Transverse colon (tissue), 4 donors: Measurements from ENCODE around the gene NCAPG. TPM values are rescaled to one million over a fixed set of nuclear protein-coding genes. Genes with fewer than 3 reads are reported as not detected.

Experiments used
- DNase-seq: peaks from one replicate; pipeline ENCODE4 v3.0.0-alpha.2; 2019
- H3K27ac ChIP-seq, 4 donors: fragments of 200-600 bp; sonication (generic); 2 replicates each; pipeline ENCODE4 v1.5.1; 2016 to 2018; ENCODE audit warnings: inconsistent platforms in 4 of 4
- H3K27me3 ChIP-seq: fragments of 200-600 bp; sonication (generic); 2 replicates; pipeline ENCODE4 v1.5.1; 2017; ENCODE audit warnings: inconsistent platforms
- H3K36me3 ChIP-seq, 4 donors: fragments of 200-600 bp; sonication (generic); 2 replicates each; pipeline ENCODE4 v1.5.1; 2017 to 2019; ENCODE audit warnings: inconsistent platforms in 4 of 4
- H3K4me1 ChIP-seq, 4 donors: fragments of 200-600 bp; sonication (generic); 2 replicates each; pipeline ENCODE4 v1.5.1; 2017 to 2020; ENCODE audit warnings: inconsistent platforms in 4 of 4
- H3K4me3 ChIP-seq, 4 donors: fragments of 200-600 bp; sonication (generic); 1 replicate in 1 of 4; 2 replicates in 3 of 4; pipeline versions ENCODE4 v1.5.1 to v1.6.1; 2017 to 2019; ENCODE audit warnings: inconsistent platforms in 4 of 4
- H3K9me3 ChIP-seq, 2 donors: fragments of 200-600 bp; sonication (generic); 2 replicates each; pipeline ENCODE4 v1.5.1; 2017 to 2019; ENCODE audit warnings: inconsistent platforms in 2 of 2
- CTCF ChIP-seq, 5 experiments: fragments of 200-600 bp in 3 of 5; fragments of 450-650 bp in 2 of 5; sonication (generic) in 3 of 5; IDR thresholded peaks; 1 replicate in 2 of 5; 2 replicates in 3 of 5; pipeline ENCODE4 v1.5.1; 2016 to 2017; ENCODE audit warnings: antibody characterized with exemption in 5 of 5, inconsistent platforms in 3 of 5, mild to moderate bottlenecking in 2 of 5, moderate library complexity in 1 of 5
- EP300 ChIP-seq: sonication (generic); formaldehyde crosslinking; IDR thresholded peaks from one replicate; pipeline ENCODE4 v1.6.1; 2017; ENCODE audit warnings: antibody characterized with exemption, low read depth
- POLR2A ChIP-seq: fragments of 450-650 bp; IDR thresholded peaks from one replicate; pipeline ENCODE4 v1.6.1; 2016; ENCODE audit warnings: antibody characterized with exemption, mild to moderate bottlenecking, moderate library complexity
- POLR2AphosphoS5 ChIP-seq, 3 donors: sonication (generic); formaldehyde crosslinking; IDR thresholded peaks; one replicate each; pipeline ENCODE4 v1.6.1; 2016; ENCODE audit warnings: antibody characterized with exemption in 3 of 3
- WGBS, 2 donors: methylation state at CpG; one replicate each; pipeline ENCODE4 v1.1.5; 2018; ENCODE audit warnings: low coverage in 1 of 2; 5-methylcytosine and 5-hydroxymethylcytosine counted together
- in situ Hi-C, 4 donors: fragments of 200-750 bp; cut with MboI; loops; one replicate each; pipeline versions ENCODE4 v1.15.0 to v1.15.1; 2017; ENCODE audit warnings: low sequenced_read_pairs in 3 of 4, low pct_ligation_motif_present in 1 of 4, low pct_unique_long_range_greater_than_20kb in 1 of 4
- intact Hi-C: fragments of 100-400 bp; cut with DNase I; formaldehyde crosslinking; loops from one replicate; pipeline ENCODE4 v1.15.1; 2023; ENCODE audit warnings: low total_unique reads
- total RNA-seq, 4 donors: library from RNA; depleted of rRNA; stranded (reverse); fragments of >200 nt; gene quantifications; one replicate each; pipeline ENCODE4 v1.1.0, GENCODE V29; 2016

NCAPG gene
- total RNA-seq, 4 donors from 2014 or later = 0.48 to 3.2 (median 0.96) TPM; not detected in 1

GRCh38 chr4:17786567-17786966 lies 24.2 kb upstream of the NCAPG start:
- WGBS, 2 donors = 59 to 67% methylated on average over 4 to 5 of the region's 5 CpGs

GRCh38 chr4:17787315-17787714 lies 23.5 kb upstream of the NCAPG start:
- H3K9me3 ChIP-seq = no peaks in the 10 kb centered on the region
- no peaks in the 10 kb centered on the region for H3K36me3 ChIP-seq
- 78 to 92% methylated on average over 5 of the region's 5 CpGs for WGBS, 2 donors
- TF ChIP-seq EP300 (no peak), POLR2AphosphoS5 (IDR thresholded peaks at IDR 0.05) (no peak), POLR2A (no peak), CTCF (IDR thresholded peaks at IDR 0.05) (no peak)
- peaks cover 4% of the 10 kb centered on the region for H3K27me3 ChIP-seq
- no peak overlapping the region for H3K27ac ChIP-seq
- H3K4me1 ChIP-seq = no peaks in the 10 kb centered on the region
- in situ Hi-C loops = loop anchor here in 1 of 4 donors (25.0 kb wide), 1 partner anchor 225 kb away; no protein-coding TSS in a partner anchor
- no peak overlapping the region for H3K4me3 ChIP-seq
- intact Hi-C loops = no loop called here
- DNase-seq = no peak

More at GRCh38 chr4:17786567-17786966, 24.2 kb upstream of the NCAPG start:
- Histone ChIP-seq H3K27me3 (peaks cover 12% of the 10 kb centered on the region), H3K4me1 (peaks cover 0 to 6% (median 4%) of the 10 kb centered on the region in 4 donors), H3K4me3 (no peak overlapping the region), H3K36me3 (no peaks in the 10 kb centered on the region), H3K27ac (no peak overlapping the region), H3K9me3 (no peaks in the 10 kb centered on the region)
- no peak for DNase-seq
- TF ChIP-seq POLR2A = no peak
- no peak for TF ChIP-seq POLR2AphosphoS5 (IDR thresholded peaks at IDR 0.05)
- TF ChIP-seq EP300 = no peak
- no peak for TF ChIP-seq CTCF (IDR thresholded peaks at IDR 0.05)
- in situ Hi-C loops = loop anchor here in 1 of 4 donors (25.0 kb wide), 1 partner anchor 224 kb away; no protein-coding TSS in a partner anchor
- intact Hi-C loops = no loop called here

- no peaks in the 10 kb centered on the region for H3K4me1 ChIP-seq
- DNase-seq = no peak
- intact Hi-C loops = no loop called here
- no peak overlapping the region for H3K27ac ChIP-seq
- peaks cover 0 to 9% (median 0%) of the 10 kb centered on the region in 4 donors for H3K36me3 ChIP-seq
- in situ Hi-C loops = loop anchor here in 1 of 4 donors (25.0 kb wide), 1 partner anchor 227 kb away; no protein-coding TSS in a partner anchor
- H3K4me3 ChIP-seq = no peak overlapping the region
- H3K27me3 ChIP-seq = no peaks in the 10 kb centered on the region
- no peaks in the 10 kb centered on the region for H3K9me3 ChIP-seq
- TF ChIP-seq POLR2A (no peak), EP300 (no peak), CTCF (IDR thresholded peaks at IDR 0.05) (no peak), POLR2AphosphoS5 (IDR thresholded peaks at IDR 0.05) (no peak)
These were observed 21.8 kb upstream of the NCAPG start for GRCh38 chr4:17788956-17789355.

GRCh38 chr4:17794730-17795129 lies 16.0 kb upstream of the NCAPG start:
- Histone ChIP-seq H3K4me1 (peaks cover 0 to 7% (median 0%) of the 10 kb centered on the region in 4 donors), H3K9me3 (no peaks in the 10 kb centered on the region), H3K27ac (no peak overlapping the region), H3K4me3 (no peak overlapping the region), H3K27me3 (no peaks in the 10 kb centered on the region), H3K36me3 (peaks cover 0 to 9% (median 0%) of the 10 kb centered on the region in 4 donors)
- no peak for DNase-seq
- 14 to 45% methylated on average over 1 of the region's 1 CpG for WGBS, 2 donors
- intact Hi-C loops = no loop called here
- in situ Hi-C loops = loop anchor here in 1 of 4 donors (25.0 kb wide), 1 partner anchor 232 kb away; no protein-coding TSS in a partner anchor
- TF ChIP-seq CTCF (IDR thresholded peaks at IDR 0.05) = no peak
- no peak for TF ChIP-seq EP300
- no peak for TF ChIP-seq POLR2AphosphoS5 (IDR thresholded peaks at IDR 0.05)
- no peak for TF ChIP-seq POLR2A
